HL-60 (cell line): ENCODE data around the gene ADAMTS17.

Experiments
- DNase-seq, 2 experiments: peaks; one replicate each; pipeline ENCODE4 v3.0.0-alpha.2; 2010 to 2020; ENCODE audit warnings: low read depth in 1 of 2, low spot score in 1 of 2
- H3K27ac ChIP-seq: fragments of 250-450 bp; sonication (Bioruptor Pico); replicated peaks from 2 replicates; pipeline ENCODE4 v1.5.1; 2020; ENCODE audit warnings: mild to moderate bottlenecking, moderate library complexity
- H3K27me3 ChIP-seq: fragments of 250-450 bp; sonication (Bioruptor Pico); 2 replicates; pipeline ENCODE4 v1.5.1; 2021; ENCODE audit warnings: mild to moderate bottlenecking, moderate library complexity; ENCODE audit not compliant: insufficient read depth, poor library complexity, severe bottlenecking
- H3K4me3 ChIP-seq: replicated peaks from 2 replicates; pipeline ENCODE4 v1.5.1; 2011; ENCODE audit warnings: mild to moderate bottlenecking, control low read depth, low read length; ENCODE audit not compliant: insufficient read depth
- CTCF ChIP-seq: IDR thresholded peaks from one replicate; pipeline ENCODE4 v1.5.1; 2011; ENCODE audit warnings: low read length, control low read depth, inconsistent platforms; ENCODE audit not compliant: insufficient read depth
- GABPA ChIP-seq: IDR thresholded peaks from 2 replicates; pipeline ENCODE4 v1.6.1; 2012; ENCODE audit warnings: low read depth
- POLR2AphosphoS5 ChIP-seq: IDR thresholded peaks from 2 replicates; pipeline ENCODE4 v1.6.1; 2012; ENCODE audit warnings: low read depth
- SPI1 ChIP-seq: IDR thresholded peaks from 2 replicates; pipeline ENCODE4 v1.6.1; 2012; ENCODE audit warnings: low read depth, mild to moderate bottlenecking, borderline replicate concordance
- TF ChIP-seq, protein P1 (sequence below): IDR thresholded peaks from 2 replicates; pipeline ENCODE4 v1.6.1; 2012; ENCODE audit warnings: low read depth; ENCODE audit not compliant: insufficient replicate concordance

Gene ADAMTS17

GRCh38 chr15:99932676-99933402 lies 408.9 kb downstream of the ADAMTS17 start:
- Histone ChIP-seq H3K27ac (no peak overlapping the region), H3K4me3 (no peak overlapping the region), H3K27me3 (no peaks in the 10 kb centered on the region)
- DNase-seq, result no peak
- TF ChIP-seq, protein P1, sequence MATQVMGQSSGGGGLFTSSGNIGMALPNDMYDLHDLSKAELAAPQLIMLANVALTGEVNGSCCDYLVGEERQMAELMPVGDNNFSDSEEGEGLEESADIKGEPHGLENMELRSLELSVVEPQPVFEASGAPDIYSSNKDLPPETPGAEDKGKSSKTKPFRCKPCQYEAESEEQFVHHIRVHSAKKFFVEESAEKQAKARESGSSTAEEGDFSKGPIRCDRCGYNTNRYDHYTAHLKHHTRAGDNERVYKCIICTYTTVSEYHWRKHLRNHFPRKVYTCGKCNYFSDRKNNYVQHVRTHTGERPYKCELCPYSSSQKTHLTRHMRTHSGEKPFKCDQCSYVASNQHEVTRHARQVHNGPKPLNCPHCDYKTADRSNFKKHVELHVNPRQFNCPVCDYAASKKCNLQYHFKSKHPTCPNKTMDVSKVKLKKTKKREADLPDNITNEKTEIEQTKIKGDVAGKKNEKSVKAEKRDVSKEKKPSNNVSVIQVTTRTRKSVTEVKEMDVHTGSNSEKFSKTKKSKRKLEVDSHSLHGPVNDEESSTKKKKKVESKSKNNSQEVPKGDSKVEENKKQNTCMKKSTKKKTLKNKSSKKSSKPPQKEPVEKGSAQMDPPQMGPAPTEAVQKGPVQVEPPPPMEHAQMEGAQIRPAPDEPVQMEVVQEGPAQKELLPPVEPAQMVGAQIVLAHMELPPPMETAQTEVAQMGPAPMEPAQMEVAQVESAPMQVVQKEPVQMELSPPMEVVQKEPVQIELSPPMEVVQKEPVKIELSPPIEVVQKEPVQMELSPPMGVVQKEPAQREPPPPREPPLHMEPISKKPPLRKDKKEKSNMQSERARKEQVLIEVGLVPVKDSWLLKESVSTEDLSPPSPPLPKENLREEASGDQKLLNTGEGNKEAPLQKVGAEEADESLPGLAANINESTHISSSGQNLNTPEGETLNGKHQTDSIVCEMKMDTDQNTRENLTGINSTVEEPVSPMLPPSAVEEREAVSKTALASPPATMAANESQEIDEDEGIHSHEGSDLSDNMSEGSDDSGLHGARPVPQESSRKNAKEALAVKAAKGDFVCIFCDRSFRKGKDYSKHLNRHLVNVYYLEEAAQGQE, result no peak
- no peak for TF ChIP-seq SPI1
- TF ChIP-seq GABPA, result no peak
- no peak for TF ChIP-seq CTCF
- no peak for TF ChIP-seq POLR2AphosphoS5

- no peak overlapping the region for H3K4me3 ChIP-seq
- no peak for DNase-seq
- no peaks in the 10 kb centered on the region for H3K27me3 ChIP-seq
- TF ChIP-seq, protein P1, result no peak
- TF ChIP-seq POLR2AphosphoS5, result no peak
- no peak for TF ChIP-seq SPI1
- H3K27ac ChIP-seq, result no peak overlapping the region
Observed at GRCh38 chr15:99931703-99932603, 409.8 kb downstream of the ADAMTS17 start.

DNA sequence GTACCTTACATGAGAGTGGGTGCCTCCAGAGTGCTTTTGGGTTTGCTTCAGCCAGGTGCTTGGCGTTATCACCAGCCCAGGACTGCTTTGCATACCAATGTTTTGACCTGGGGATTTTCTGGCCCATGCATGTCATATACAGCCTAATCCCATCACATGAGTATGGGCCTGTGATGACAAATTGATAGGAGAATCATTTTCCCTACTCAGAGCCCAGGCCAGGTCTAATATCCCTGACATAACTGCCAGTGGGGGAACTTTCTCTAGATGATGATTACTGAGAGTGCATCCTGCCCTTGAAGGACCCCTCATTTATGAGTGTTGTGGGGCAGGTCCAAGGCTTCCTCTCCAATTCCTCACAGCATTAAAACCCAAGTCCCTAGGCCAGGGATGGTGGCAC lies 411.1 kb downstream of the ADAMTS17 start:
- Histone ChIP-seq H3K27me3 (no peaks in the 10 kb centered on the region), H3K27ac (no peak overlapping the region), H3K4me3 (no peak overlapping the region)
- TF ChIP-seq, protein P1, result no peak
- TF ChIP-seq SPI1, result no peak
- DNase-seq, result no peak

- no peak for DNase-seq
- Histone ChIP-seq H3K4me3 (no peak overlapping the region), H3K27me3 (peaks cover 2% of the 10 kb centered on the region), H3K27ac (no peak overlapping the region)
- TF ChIP-seq, protein P1, result no peak
- TF ChIP-seq SPI1, result no peak
- no peak for TF ChIP-seq GABPA
- no peak for TF ChIP-seq CTCF
- no peak for TF ChIP-seq POLR2AphosphoS5
Observed at GRCh38 chr15:99929266-99929665, 412.5 kb downstream of the ADAMTS17 start.
